ENCODE data around the gene SETBP1.

Gene SETBP1

GRCh38 chr18:44884431-44884830, 203.7 kb downstream of the SETBP1 start:
- Histone ChIP-seq H3K27me3 (ENCODE audit: control insufficient read depth, low read length) (no peaks in the 10 kb centered on the region), H3K79me2 (ENCODE audit: control insufficient read depth, low read length) (no peaks in the 10 kb centered on the region), H3K36me3 (ENCODE audit: control insufficient read depth, low read length) (no peaks in the 10 kb centered on the region), H3K4me2 (ENCODE audit: low read length) (no peak overlapping the region), H4K20me1 (ENCODE audit: control insufficient read depth, insufficient read depth, low read depth, low read length) (no peaks in the 10 kb centered on the region), H3F3A (ENCODE audit: control insufficient read depth, insufficient read depth) (no peaks in the 10 kb centered on the region), H3K4me1 (ENCODE audit: control insufficient read depth, low read length) (peaks cover 25% of the 10 kb centered on the region), H3K4me3 (ENCODE audit: low read length) (no peak overlapping the region), H3K9me2 (replicated peaks; ENCODE audit: control insufficient read depth, low read length) (no peaks in the 10 kb centered on the region), H3K9me3 (ENCODE audit: control insufficient read depth, insufficient read depth, low read length) (no peaks in the 10 kb centered on the region), H3K27ac (ENCODE audit: low read depth, low read length) (no peak overlapping the region)
- no peak for TF ChIP-seq CTCF (IDR thresholded peaks at IDR 0.05; ENCODE audit: low read depth, low read length, poor library complexity, severe bottlenecking)
- TF ChIP-seq EZH2phosphoT487 (IDR thresholded peaks at IDR 0.05; ENCODE audit: borderline replicate concordance, low read length) = no peak

- no peaks in the 10 kb centered on the region for H3K79me2 ChIP-seq (ENCODE audit: control insufficient read depth, low read length)
- no peaks in the 10 kb centered on the region for H3K27me3 ChIP-seq (ENCODE audit: control insufficient read depth, low read length)
- H3K4me1 ChIP-seq (ENCODE audit: control insufficient read depth, low read length) = peaks cover 25% of the 10 kb centered on the region
- 0 out of 2 replicates have a peak, but pooled peaks cover under 1% of the 10 kb centered on the region for H3K9me3 ChIP-seq (ENCODE audit: control insufficient read depth, insufficient read depth, low read length)
- H3F3A ChIP-seq (ENCODE audit: control insufficient read depth, insufficient read depth) = no peaks in the 10 kb centered on the region
- no peaks in the 10 kb centered on the region for H3K9me2 ChIP-seq (replicated peaks; ENCODE audit: control insufficient read depth, low read length)
- H3K4me2 ChIP-seq (ENCODE audit: low read length) = no peak overlapping the region
- TF ChIP-seq EZH2phosphoT487 (IDR thresholded peaks at IDR 0.05; ENCODE audit: borderline replicate concordance, low read length) (no peak), CTCF (IDR thresholded peaks at IDR 0.05; ENCODE audit: low read depth, low read length, poor library complexity, severe bottlenecking) (no peak)
- no peak overlapping the region for H3K27ac ChIP-seq (ENCODE audit: low read depth, low read length)
- H3K36me3 ChIP-seq (ENCODE audit: control insufficient read depth, low read length) = peaks cover 2% of the 10 kb centered on the region
- no peaks in the 10 kb centered on the region for H4K20me1 ChIP-seq (ENCODE audit: control insufficient read depth, insufficient read depth, low read depth, low read length)
- no peak overlapping the region for H3K4me3 ChIP-seq (ENCODE audit: low read length)
These were observed 204.8 kb downstream of the SETBP1 start for GRCh38 chr18:44885507-44885906.

GRCh38 chr18:44887227-44887631, 206.5 kb downstream of the SETBP1 start:
- Histone ChIP-seq H3K36me3 (ENCODE audit: control insufficient read depth, low read length) (peaks cover 13% of the 10 kb centered on the region), H3K27ac (ENCODE audit: low read depth, low read length) (no peak overlapping the region), H3K4me3 (ENCODE audit: low read length) (no peak overlapping the region), H3K4me1 (ENCODE audit: control insufficient read depth, low read length) (peaks cover 25% of the 10 kb centered on the region), H3K4me2 (ENCODE audit: low read length) (no peak overlapping the region), H3K9me3 (ENCODE audit: control insufficient read depth, insufficient read depth, low read length) (peaks cover 12% of the 10 kb centered on the region; the same call in 1 of the 2 replicates), H3K9me2 (replicated peaks; ENCODE audit: control insufficient read depth, low read length) (no peaks in the 10 kb centered on the region), H3K79me2 (ENCODE audit: control insufficient read depth, low read length) (no peaks in the 10 kb centered on the region), H3K27me3 (ENCODE audit: control insufficient read depth, low read length) (no peaks in the 10 kb centered on the region), H3F3A (ENCODE audit: control insufficient read depth, insufficient read depth) (no peaks in the 10 kb centered on the region), H4K20me1 (ENCODE audit: control insufficient read depth, insufficient read depth, low read depth, low read length) (no peaks in the 10 kb centered on the region)
- no peak for TF ChIP-seq EZH2phosphoT487 (IDR thresholded peaks at IDR 0.05; ENCODE audit: borderline replicate concordance, low read length)
- TF ChIP-seq CTCF (IDR thresholded peaks at IDR 0.05; ENCODE audit: low read depth, low read length, poor library complexity, severe bottlenecking) = no peak
